ENCODE measurements around the gene CCDC6. TPM values are rescaled to one million over a fixed set of nuclear protein-coding genes. Genes with fewer than 3 reads are reported as not detected.

Gene CCDC6
- total and polyA plus RNA-seq, 9 of the 15 experiments (the other 6 are each of a cell fraction or from before 2014, with no cell fraction given) = 10.4 to 41.0 (median 20.9) TPM

DNA sequence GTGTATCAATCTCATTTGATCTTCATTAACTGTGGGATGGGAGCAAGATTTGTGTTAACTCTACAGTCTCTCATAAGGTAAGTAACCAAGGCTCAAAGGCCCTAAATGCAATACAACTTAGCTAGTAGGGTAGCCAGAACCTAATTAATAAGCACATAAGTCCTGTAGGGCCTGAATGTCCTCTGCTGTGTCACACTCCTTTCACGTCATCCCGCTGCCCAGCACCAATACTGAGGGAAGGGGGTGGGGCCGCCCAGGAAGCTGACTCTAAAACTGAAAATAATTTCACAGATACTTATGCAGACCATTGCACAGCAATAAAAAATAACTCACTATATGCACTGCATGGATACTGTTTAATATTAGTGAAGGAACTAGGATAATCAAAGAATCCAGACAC, 13.7 kb downstream of the CCDC6 start (continued):
- peak; percentile 47 for TF ChIP-seq CREB1 (IDR thresholded peaks at IDR 0.05)
- no peak for TF ChIP-seq CREB1 (CRISPR knock-in tag; IDR thresholded peaks at IDR 0.05)
- TF ChIP-seq, protein P1, sequence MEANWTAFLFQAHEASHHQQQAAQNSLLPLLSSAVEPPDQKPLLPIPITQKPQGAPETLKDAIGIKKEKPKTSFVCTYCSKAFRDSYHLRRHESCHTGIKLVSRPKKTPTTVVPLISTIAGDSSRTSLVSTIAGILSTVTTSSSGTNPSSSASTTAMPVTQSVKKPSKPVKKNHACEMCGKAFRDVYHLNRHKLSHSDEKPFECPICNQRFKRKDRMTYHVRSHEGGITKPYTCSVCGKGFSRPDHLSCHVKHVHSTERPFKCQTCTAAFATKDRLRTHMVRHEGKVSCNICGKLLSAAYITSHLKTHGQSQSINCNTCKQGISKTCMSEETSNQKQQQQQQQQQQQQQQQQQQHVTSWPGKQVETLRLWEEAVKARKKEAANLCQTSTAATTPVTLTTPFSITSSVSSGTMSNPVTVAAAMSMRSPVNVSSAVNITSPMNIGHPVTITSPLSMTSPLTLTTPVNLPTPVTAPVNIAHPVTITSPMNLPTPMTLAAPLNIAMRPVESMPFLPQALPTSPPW (CRISPR knock-in tag; IDR thresholded peaks at IDR 0.05) = peak; percentile 46; the same call in 1 of the 2 replicates

DNA sequence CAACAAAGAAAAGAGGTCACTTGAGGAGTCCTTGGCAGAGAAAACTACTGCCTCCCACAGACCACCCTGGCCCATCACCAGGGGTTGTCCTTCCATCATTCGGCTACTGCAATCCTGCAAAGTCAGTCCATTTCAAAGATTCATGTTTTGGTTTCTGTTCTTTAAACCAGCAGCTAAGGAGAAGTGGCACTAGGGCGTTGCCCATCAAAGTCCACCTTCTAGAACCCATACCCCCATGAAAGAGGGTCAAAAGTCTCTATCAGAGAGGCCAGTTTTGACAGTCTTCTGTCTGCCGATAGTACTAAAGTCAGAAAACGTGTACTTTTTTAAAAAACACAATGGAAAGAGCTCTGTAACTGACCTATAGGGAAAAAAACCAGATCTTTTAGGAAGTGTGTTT, 14.4 kb downstream of the CCDC6 start:
- H3K4me2 ChIP-seq (ENCODE audit: insufficient read depth, low read length) = no peak overlapping the region

More for the DNA sequence above, 14.4 kb downstream of the CCDC6 start:
- ChIA-PET CTCF (ENCODE audit: low intra/inter-chr PET ratio) (no interaction called here), POLR2A (interaction anchor here (0.6 to 3.9 kb wide), 5 partner anchors 9 to 24 kb away, joined by 3 to 35 read pairs (median 6); partner anchors contain the start of gene CCDC6)
- Histone ChIP-seq H3K9me3 (replicated peaks; ENCODE audit: control insufficient read depth, insufficient read depth, low read depth, low read length) (no peaks in the 10 kb centered on the region), H3K4me3 (no peak overlapping the region), H3K27me3 (ENCODE audit: control insufficient read depth in 2 of 2, insufficient read depth in 2 of 2, low read length in 2 of 2) (no peaks in the 10 kb centered on the region), H3K79me2 (ENCODE audit: control insufficient read depth, insufficient read depth, low read length) (peaks cover 96% of the 10 kb centered on the region), H4K20me1 (replicated peaks; ENCODE audit: control insufficient read depth, insufficient read depth, low read length) (0 out of 2 replicates have a peak, but pooled peaks cover 3% of the 10 kb centered on the region), H3K9me1 (ENCODE audit: control insufficient read depth, insufficient read depth, low read length) (no peaks in the 10 kb centered on the region), H3K36me3 (ENCODE audit: control insufficient read depth, insufficient read depth, low read length) (peaks cover 23% of the 10 kb centered on the region; the same call in 1 of the 3 replicates), H2AFZ (ENCODE audit: low read depth, low read length) (no peak overlapping the region), H3K9ac (ENCODE audit: insufficient read depth in 1 of 2, low read depth in 2 of 2, low read length in 2 of 2) (no peak overlapping the region), H3K27ac (ENCODE audit: extremely low read depth, low read depth, low read length) (no peak overlapping the region), H3K4me1 (replicated peaks in 1 of 2; ENCODE audit: control insufficient read depth in 2 of 2, insufficient read depth in 2 of 2, low read length in 2 of 2) (peaks cover 13 to 48% of the 10 kb centered on the region in 2 experiments)
- ATAC-seq (no peak), DNase-seq (ENCODE audit: extremely low read depth in 1 of 4, low spot score in 3 of 4) (no peak), FAIRE-seq (no peak)
- intact Hi-C loops (cut with micrococcal nuclease) (no loop called here), in situ Hi-C loops (cut with MboI) (no loop called here)
- TF ChIP-seq EP300 (IDR thresholded peaks at IDR 0.05; ENCODE audit: low read length) = no peak
- no peak for TF ChIP-seq ZC3H4 (CRISPR knock-in tag; IDR thresholded peaks at IDR 0.05; ENCODE audit: borderline replicate concordance)
- TF ChIP-seq, protein P2, sequence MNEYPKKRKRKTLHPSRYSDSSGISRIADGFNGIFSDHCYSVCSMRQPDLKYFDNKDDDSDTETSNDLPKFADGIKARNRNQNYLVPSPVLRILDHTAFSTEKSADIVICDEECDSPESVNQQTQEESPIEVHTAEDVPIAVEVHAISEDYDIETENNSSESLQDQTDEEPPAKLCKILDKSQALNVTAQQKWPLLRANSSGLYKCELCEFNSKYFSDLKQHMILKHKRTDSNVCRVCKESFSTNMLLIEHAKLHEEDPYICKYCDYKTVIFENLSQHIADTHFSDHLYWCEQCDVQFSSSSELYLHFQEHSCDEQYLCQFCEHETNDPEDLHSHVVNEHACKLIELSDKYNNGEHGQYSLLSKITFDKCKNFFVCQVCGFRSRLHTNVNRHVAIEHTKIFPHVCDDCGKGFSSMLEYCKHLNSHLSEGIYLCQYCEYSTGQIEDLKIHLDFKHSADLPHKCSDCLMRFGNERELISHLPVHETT (CRISPR knock-in tag; conservative IDR thresholded peaks at IDR 0.05 in 1 of 2, IDR thresholded peaks at IDR 0.05 in 1 of 2) = no peak
- no TSS peak for BruUV-seq (replicated peaks)
- 64% methylated on average over 4 of the region's 4 CpGs for WGBS (ENCODE audit: insufficient coverage, low coverage, missing lambda C conversion rate)
